Renal cortex interstitium (tissue), 11 donors: ENCODE data around the gene SMYD1. TPM values are rescaled to one million over a fixed set of nuclear protein-coding genes. Genes with fewer than 3 reads are reported as not detected.

Source experiments
- DNase-seq, 11 donors: peaks; one replicate each; pipeline ENCODE4 v3.0.0-alpha.2; 2013; ENCODE audit warnings: low read depth in 9 of 11, low spot score in 4 of 11; ENCODE audit errors: extremely low read depth in 1 of 11
- polyA plus RNA-seq, 3 donors: library from polyadenylated mRNA; unstranded; fragments of 120-200 nt; gene quantifications; one replicate each; pipeline ENCODE4 v1.2.1, GENCODE V29; 2013; ENCODE audit not compliant: insufficient read length in 3 of 3

SMYD1 gene
- polyA plus RNA-seq, 3 donors: 0.14 TPM; not detected in 2

DNA sequence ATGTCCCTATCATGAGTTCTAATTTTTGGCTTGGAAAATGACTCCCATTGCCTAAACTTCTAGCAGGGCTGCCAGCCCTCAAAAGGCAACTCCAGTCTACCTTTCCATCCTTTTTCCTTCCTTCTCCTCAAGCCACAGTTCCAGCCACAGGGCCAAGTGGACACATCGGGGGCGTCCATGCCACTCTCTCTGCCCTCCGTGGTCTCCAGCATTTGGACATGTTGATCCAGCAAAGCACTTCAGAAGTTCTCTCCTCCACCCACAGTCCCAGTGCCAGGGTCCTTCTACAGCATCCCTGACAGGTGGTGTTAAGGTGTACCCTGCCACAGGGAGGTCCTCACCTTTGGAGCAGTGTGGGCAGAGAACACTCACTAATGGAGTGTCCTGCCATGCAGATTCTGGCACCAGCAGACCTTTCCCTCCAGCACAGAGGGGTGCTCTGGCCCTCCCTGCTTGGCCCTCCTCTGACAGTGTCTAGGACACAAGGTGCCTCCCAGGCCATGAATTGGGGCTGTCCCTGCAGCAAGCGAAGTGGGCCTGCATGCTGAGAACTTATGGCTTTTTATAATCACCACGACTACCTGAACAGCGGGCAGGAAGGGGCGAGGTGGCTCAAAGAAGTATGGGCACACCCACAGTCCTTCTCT is 61.8 kb downstream of the SMYD1 start:
- no peak for DNase-seq

DNA sequence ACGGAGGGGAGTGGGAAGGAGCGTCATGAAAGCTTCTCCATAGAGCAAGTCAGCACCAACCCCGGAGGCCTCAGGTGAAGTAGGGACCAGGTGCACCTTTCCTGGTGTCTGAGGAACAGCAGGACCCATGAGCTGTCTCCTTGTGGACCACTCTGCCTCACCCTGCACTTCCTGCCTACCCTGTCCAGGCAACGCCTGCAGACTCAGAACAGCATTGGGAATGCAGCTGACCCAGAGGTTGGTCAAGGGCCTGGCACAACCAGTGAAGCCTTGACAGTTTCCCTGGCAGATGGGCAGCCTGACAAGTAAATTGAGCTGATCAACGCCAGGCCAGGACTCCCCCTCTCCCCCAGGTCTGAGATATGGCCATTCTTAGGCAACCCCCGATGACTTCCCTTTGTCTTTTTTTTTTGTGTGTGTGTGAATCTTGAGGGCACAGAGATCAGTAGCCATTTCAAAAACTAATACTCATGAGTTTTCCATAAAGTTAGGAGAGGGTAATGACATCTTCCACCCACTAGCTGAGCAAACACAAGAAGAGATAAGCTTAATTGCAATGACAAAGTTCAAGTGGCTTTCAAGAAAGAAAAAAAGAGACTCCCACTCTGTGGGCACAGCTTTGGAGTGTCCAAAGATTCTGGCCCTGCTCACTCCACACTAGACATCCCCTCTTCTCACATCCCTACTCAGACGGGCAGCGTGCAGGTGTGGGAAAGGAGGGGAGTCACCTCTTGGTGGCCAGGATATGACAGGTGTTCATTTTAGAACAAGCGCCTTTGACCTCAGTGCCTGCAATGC is 63.8 kb downstream of the SMYD1 start:
- no peak for DNase-seq

GRCh38 chr2:88131999-88132368 is 64.4 kb downstream of the SMYD1 start:
- no peak for DNase-seq

GRCh38 chr2:88133875-88134274 is 66.2 kb downstream of the SMYD1 start:
- DNase-seq: no peak

- DNase-seq: no peak
Observed at GRCh38 chr2:88136817-88137216, 69.2 kb downstream of the SMYD1 start.

GRCh38 chr2:88137833-88138232 is 70.2 kb downstream of the SMYD1 start:
- DNase-seq: no peak

- DNase-seq: no peak
Observed at GRCh38 chr2:88139203-88139702, 71.6 kb downstream of the SMYD1 start.

GRCh38 chr2:88139804-88140203 is 72.2 kb downstream of the SMYD1 start:
- DNase-seq: no peak

DNA sequence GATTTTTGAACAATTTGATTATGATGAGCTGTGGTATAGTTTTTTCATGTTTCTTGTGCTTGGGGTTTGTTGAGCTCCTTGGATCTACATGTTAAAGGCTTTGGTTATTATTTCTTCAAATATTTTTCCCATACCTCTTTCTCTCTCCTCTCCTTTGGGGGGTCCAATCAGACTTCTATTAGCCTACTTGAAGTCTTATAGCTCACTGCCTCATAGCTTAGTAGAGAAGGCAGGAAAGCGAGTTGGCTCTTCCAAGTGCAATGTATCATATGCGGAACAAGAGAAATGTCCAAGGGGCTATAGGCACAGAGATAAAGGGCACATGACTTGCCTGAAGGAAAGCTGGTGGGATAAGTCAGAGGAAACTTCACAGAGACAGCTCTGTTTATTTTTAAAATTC is 74.3 kb downstream of the SMYD1 start:
- no peak for DNase-seq

- DNase-seq: no peak
Observed at GRCh38 chr2:88144271-88144670, 76.6 kb downstream of the SMYD1 start.

GRCh38 chr2:88144914-88145497 is 77.4 kb downstream of the SMYD1 start:
- no peak for DNase-seq

DNA sequence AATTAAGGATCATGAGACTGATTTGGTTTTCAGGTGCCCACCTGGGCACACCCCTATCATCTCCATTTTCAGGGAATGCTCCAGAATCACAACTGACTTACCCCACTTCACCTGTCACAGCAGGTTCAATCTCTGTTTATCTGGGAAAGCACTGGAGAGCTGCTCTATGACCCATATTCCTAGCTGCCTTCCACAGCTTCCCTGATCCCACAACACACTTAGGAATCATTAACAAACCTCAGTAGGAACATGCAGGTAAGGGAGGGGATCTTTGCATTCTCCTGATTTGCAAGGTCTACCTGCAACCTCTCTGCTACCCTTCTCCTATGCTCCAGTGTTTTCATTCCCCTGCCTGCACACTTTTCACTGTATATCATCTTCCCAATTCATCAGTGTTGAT is 79.0 kb downstream of the SMYD1 start:
- DNase-seq: no peak

DNA sequence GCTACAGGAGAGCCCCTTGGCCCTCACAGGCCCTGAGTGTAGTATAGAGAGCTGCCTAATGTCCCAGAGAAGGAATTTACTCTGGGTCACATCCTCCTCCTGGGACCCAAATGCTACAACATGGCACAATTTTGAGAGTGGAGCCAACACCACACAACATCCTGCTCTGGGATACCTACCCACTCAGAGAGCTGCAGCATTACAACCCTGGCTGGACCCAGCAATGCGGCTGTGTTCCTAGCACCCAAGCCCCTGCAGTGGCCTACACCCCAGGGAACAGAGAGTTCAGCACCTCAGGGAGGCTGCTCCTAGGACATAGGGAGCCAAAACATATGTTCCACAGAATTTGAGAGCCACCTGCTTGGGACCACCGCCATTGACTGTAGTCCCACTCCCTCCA is 79.5 kb downstream of the SMYD1 start:
- no peak for DNase-seq

GRCh38 chr2:88148929-88149438 is 81.4 kb downstream of the SMYD1 start:
- no peak for DNase-seq

- no peak for DNase-seq
Observed at GRCh38 chr2:88159481-88159880, 91.9 kb downstream of the SMYD1 start.

- DNase-seq: peak in 9 of 11 donors; percentile 31 to 71 (median 52)
Observed at GRCh38 chr2:88159955-88160415, 92.4 kb downstream of the SMYD1 start.

GRCh38 chr2:88160517-88160916 is 92.9 kb downstream of the SMYD1 start:
- DNase-seq: no peak

GRCh38 chr2:88161446-88162244 is 94.0 kb downstream of the SMYD1 start:
- no peak for DNase-seq
